ENCODE results near the gene HOGA1. TPM values are rescaled to one million over a fixed set of nuclear protein-coding genes. Genes with fewer than 3 reads are reported as not detected.
"Not testable (repeated sequence)": the region's sequence is repeated elsewhere in the genome, so short reads cannot be mapped to it uniquely, and the experiment has no call there.

Gene HOGA1
- total RNA-seq, 1 experiment from 2014 or later, result 0.15 TPM

DNA sequence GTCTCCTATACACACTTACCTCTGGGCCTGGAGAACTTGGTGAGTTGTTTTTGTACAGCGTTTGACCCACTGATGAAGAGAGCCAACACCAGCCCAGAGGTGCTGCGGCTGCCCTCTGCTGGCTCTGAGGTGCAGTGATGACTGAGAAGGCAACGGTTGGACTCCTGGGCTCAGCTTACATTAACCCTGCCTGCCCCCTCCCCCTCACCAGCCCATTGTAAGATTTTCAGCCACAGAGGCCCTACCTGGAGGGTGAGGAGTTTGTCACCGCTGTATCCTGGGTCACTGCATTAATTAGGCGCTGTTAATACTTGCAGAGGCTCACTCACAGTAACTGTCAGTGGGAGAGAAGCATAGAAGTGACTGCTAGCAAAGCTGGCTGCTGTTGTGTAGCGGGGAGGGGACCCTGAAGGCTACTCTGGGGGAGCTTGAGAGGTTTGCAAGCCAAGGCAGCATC lies 30.6 kb upstream of the HOGA1 start (continued):
- TF ChIP-seq ZNF532 (CRISPR knock-in tag; IDR thresholded peaks at IDR 0.05; ENCODE audit: borderline replicate concordance) (no peak), ATF2 (CRISPR knock-in tag; IDR thresholded peaks at IDR 0.05; ENCODE audit: borderline replicate concordance, low read depth) (no peak), ELF4 (CRISPR knock-in tag; IDR thresholded peaks at IDR 0.05; ENCODE audit: low read depth) (no peak)
- TF ChIP-seq, protein P1, sequence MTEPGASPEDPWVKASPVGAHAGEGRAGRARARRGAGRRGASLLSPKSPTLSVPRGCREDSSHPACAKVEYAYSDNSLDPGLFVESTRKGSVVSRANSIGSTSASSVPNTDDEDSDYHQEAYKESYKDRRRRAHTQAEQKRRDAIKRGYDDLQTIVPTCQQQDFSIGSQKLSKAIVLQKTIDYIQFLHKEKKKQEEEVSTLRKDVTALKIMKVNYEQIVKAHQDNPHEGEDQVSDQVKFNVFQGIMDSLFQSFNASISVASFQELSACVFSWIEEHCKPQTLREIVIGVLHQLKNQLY (CRISPR knock-in tag; IDR thresholded peaks at IDR 0.05), result no peak
- TF ChIP-seq, protein P2, sequence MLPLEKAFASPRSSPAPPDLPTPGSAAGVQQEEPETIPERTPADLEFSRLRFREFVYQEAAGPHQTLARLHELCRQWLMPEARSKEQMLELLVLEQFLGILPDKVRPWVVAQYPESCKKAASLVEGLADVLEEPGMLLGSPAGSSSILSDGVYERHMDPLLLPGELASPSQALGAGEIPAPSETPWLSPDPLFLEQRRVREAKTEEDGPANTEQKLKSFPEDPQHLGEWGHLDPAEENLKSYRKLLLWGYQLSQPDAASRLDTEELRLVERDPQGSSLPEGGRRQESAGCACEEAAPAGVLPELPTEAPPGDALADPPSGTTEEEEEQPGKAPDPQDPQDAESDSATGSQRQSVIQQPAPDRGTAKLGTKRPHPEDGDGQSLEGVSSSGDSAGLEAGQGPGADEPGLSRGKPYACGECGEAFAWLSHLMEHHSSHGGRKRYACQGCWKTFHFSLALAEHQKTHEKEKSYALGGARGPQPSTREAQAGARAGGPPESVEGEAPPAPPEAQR (CRISPR knock-in tag; IDR thresholded peaks at IDR 0.05), result no peak
- TF ChIP-seq, protein P3, sequence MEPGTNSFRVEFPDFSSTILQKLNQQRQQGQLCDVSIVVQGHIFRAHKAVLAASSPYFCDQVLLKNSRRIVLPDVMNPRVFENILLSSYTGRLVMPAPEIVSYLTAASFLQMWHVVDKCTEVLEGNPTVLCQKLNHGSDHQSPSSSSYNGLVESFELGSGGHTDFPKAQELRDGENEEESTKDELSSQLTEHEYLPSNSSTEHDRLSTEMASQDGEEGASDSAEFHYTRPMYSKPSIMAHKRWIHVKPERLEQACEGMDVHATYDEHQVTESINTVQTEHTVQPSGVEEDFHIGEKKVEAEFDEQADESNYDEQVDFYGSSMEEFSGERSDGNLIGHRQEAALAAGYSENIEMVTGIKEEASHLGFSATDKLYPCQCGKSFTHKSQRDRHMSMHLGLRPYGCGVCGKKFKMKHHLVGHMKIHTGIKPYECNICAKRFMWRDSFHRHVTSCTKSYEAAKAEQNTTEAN (CRISPR knock-in tag; IDR thresholded peaks at IDR 0.05), result 0 out of 2 replicates have a peak, but pooled peaks have one; percentile 27
- TF ChIP-seq, protein P4, sequence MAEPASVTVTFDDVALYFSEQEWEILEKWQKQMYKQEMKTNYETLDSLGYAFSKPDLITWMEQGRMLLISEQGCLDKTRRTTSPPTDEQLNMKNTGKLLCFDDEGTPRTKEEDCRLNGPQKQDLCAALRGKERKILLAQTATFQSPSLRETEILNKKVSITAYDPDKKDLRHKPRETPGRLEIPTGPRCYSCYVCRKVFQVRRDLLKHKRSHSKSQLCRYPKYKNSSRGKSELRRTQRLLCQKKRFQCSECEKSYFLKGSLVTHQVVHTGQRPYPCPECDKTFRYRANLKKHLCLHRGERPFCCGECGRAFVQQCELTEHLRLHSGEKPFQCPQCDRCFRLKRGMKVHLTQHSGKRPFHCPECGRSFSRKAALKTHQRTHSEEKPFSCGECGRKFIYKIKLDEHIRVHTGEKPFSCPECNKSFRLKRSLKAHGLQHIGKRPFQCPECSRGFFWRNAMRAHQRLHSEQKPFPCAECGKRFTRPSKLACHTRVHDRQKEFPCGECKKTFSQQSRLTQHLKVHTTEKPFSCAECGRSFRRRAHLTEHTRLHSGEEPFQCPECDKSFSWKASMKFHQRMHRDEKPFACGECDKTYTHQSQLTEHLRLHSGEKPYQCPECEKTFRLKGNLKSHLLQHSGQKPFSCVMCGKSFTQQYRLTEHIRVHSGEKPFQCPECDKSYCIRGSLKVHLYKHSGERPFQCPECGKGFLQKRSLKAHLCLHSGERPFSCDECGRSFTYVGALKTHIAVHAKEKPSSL (CRISPR knock-in tag; conservative IDR thresholded peaks at IDR 0.05), result no peak

DNA sequence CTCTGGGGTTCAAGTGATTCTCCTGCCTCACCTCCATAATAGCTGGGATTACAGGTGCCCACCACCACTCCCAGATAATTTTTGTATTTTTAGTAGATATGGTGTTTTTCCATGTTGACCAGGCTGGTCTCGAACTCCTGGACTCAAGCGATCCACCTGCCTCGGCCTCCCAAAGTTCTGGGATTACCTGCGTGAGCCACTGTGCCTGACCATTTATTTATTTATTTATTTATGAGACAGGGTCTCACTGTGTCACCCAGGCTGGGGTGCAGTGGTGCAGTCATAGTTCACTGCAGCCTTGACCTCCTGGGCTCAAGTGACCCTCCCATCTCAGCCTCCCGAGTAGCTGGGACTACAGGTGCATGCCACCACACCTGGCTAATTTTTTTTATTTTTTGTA lies 29.9 kb upstream of the HOGA1 start:
- H3K27me3 Mint-ChIP-seq (ENCODE audit: low read depth); H3K4me3 Mint-ChIP-seq; ATAC-seq; DNase-seq (ENCODE audit: low spot score); H3K27ac Mint-ChIP-seq: not testable (repeated sequence)
- CTCF ChIA-PET, result interaction anchor here (0.7 to 10.3 kb wide), 28 partner anchors 10 to 153 kb away, joined by 3 to 177 read pairs (median 6); partner anchors contain the start of genes ANKRD2, HOGA1, RRP12 and UBTD1
- POLR2A ChIA-PET, result interaction anchor here (0.9 to 1.1 kb wide), 2 partner anchors 56 to 86 kb away, joined by 3 read pairs; partner anchors contain the start of genes MMS19, PI4K2A and UBTD1
- Mint-ChIP-seq H3K4me1 (peaks cover 37% of the 10 kb centered on the region), H3K36me3 (peaks cover 11% of the 10 kb centered on the region), H3K9me3 (peaks cover 14% of the 10 kb centered on the region)

DNA sequence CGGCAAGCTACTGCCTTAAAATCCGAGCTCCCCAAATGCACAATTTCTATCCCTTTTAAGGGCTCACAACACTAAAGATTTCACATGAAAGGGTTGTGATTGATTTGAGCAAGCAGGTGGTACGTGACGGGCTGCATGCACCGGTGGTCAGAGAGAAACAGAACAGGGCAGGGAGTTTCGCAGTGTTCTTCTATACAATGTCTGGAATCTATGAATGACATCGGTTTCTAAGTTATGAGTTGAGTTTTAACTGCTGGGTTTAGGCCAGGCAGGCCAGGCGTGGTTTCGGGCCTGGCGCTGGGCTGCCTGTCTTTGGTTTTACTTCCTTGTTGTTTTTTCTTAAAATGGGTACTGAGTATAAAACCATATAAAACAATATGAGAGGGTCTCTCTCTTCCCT lies 28.6 kb upstream of the HOGA1 start:
- H3K27me3 Mint-ChIP-seq (ENCODE audit: low read depth); ATAC-seq; DNase-seq (ENCODE audit: low spot score); H3K27ac Mint-ChIP-seq; POLR2A ChIA-PET; H3K4me3 Mint-ChIP-seq: not testable (repeated sequence)
- H3K4me1 Mint-ChIP-seq, result peaks cover 25% of the 10 kb centered on the region
- CTCF ChIA-PET, result interaction anchor here (10.3 kb wide), 1 partner anchor 21 kb away, joined by 177 read pairs; no protein-coding TSS in a partner anchor
- peaks cover 17% of the 10 kb centered on the region for H3K36me3 Mint-ChIP-seq
- H3K9me3 Mint-ChIP-seq, result peaks cover 21% of the 10 kb centered on the region
